Adrenal gland (tissue), 12 donors: ENCODE measurements around the gene SCFD2. TPM values are rescaled to one million over a fixed set of nuclear protein-coding genes. Genes with fewer than 3 reads are reported as not detected.

Source experiments
- DNase-seq, 7 donors: peaks; one replicate each; pipeline ENCODE4 v3.0.0-alpha.2; 2019 to 2020
- H3K27ac ChIP-seq, 5 donors: fragments of 200-600 bp; sonication (generic) in 4 of 5; 1 replicate in 3 of 5; 2 replicates in 2 of 5; pipeline versions ENCODE4 v1.5.1 to v1.8.0; 2016 to 2020; ENCODE audit warnings: mild to moderate bottlenecking in 1 of 5
- H3K27me3 ChIP-seq: fragments of 200-600 bp; 2 replicates; pipeline ENCODE4 v1.8.0; 2021
- H3K36me3 ChIP-seq, 2 donors: fragments of 200-600 bp; replicated peaks in 1 of 2; 1 replicate in 1 of 2; 2 replicates in 1 of 2; pipeline versions ENCODE4 v1.5.1 to v1.8.0; 2018 to 2022
- H3K4me1 ChIP-seq, 2 donors: fragments of 200-600 bp; replicated peaks in 1 of 2; 1 replicate in 1 of 2; 2 replicates in 1 of 2; pipeline versions ENCODE4 v1.5.1 to v1.8.0; 2018 to 2021
- H3K4me3 ChIP-seq, 4 donors: fragments of 200-600 bp; sonication (generic) in 3 of 4; one replicate each; pipeline ENCODE4 v1.5.1; 2016 to 2018
- H3K9me3 ChIP-seq, 3 donors: fragments of 200-600 bp; sonication (generic) in 1 of 3; replicated peaks in 1 of 3; 1 replicate in 2 of 3; 2 replicates in 1 of 3; pipeline versions ENCODE4 v1.5.1 to v1.8.0; 2016 to 2021
- POLR2A ChIP-seq, 2 donors: fragments of 450-650 bp; IDR thresholded peaks; one replicate each; pipeline ENCODE4 v1.6.1; 2017; ENCODE audit warnings: antibody characterized with exemption in 2 of 2, mild to moderate bottlenecking in 2 of 2, moderate library complexity in 1 of 2
- WGBS, 4 donors: extraction: QIAGEN DNeasy Blood & Tissue Kit in 2 of 4; methylation state at CpG; one replicate each; pipeline versions ENCODE4 v1.1.5 to v1.1.7; 2013 to 2017; 5-methylcytosine and 5-hydroxymethylcytosine counted together
- intact Hi-C, 2 donors: fragments of 100-400 bp; cut with DNase I; formaldehyde crosslinking; loops; one replicate each; pipeline versions ENCODE4 v1.14.1 to v1.15.0; 2022 to 2023
- polyA plus RNA-seq, 3 donors: library from polyadenylated mRNA; stranded (reverse); fragments of 200-250 nt in 2 of 3; fragments of 350-450 nt in 1 of 3; fragmentation: Illumina TruSeq in 1 of 3; extraction: RNeasy Lipid Tissue Mini Kit (QIAGEN cat#74804) in 1 of 3; gene quantifications; one replicate each; pipeline ENCODE4 v1.2.3, GENCODE V29; 2013 to 2014
- total RNA-seq, 9 donors: library from RNA; depleted of rRNA in 4 of 9; stranded (reverse); fragments of >200 nt in 4 of 9; fragments of 120-200 nt in 1 of 9; fragmentation: NEBNext Ultra II Directional in 1 of 9; extraction: Animal tissue kit (Norgen Biotek cat#: 25700) in 1 of 9; gene quantifications; one replicate each; pipeline versions ENCODE4 v1.1.0 to v1.2.4, GENCODE V29; 2013 to 2023
- TF ChIP-seq, protein P1 (sequence below), 6 experiments: fragments of 450-650 bp in 4 of 6; fragments of 200-600 bp in 2 of 6; sonication (generic) in 1 of 6; IDR thresholded peaks; 1 replicate in 5 of 6; 2 replicates in 1 of 6; pipeline versions ENCODE4 v1.5.1 to v1.8.0; 2016 to 2021; ENCODE audit warnings: antibody characterized with exemption in 6 of 6, mild to moderate bottlenecking in 2 of 6, moderate library complexity in 1 of 6
- donor health status: healthy with polysubstance abuse.
- donor health status: Bipolar disorder and iron deficiency.
- donor health status: DM: yes; HTN: yes; CAD: no.
- donor health status: DM: no; HTN: no; CAD: no.
- donor health status: DM: no; HTN: no; CAD: no.
- donor health status: DM: yes; HTN: yes; CAD: no.

SCFD2 gene
- total and polyA plus RNA-seq, 12 donors = 5.2 to 34.9 (median 23.4) TPM

DNA sequence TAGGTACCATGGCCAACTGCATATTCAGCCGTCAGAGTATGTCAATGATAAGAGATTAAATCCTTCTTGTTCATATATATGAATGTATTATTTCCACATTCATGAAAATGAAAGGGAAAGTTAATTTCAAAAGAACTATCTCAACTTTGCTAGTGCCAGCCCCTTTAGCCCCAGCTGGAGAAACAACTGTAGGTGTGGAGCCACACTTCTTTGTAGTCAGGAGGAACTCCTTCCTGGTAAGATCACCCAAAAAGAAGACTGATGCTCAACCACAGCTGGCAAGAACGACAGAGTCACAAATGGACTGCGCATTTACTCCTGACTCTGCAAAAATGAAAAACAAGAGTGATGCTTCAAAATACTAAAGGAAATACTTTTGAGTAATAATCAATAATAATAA is 367.4 kb downstream of the SCFD2 start:
- intact Hi-C loops = no loop called here
- H3K4me3 ChIP-seq = no peak overlapping the region
- H3K9me3 ChIP-seq = no peaks in the 10 kb centered on the region
- no peak for TF ChIP-seq POLR2A (IDR thresholded peaks at IDR 0.05)
- TF ChIP-seq, protein P1, sequence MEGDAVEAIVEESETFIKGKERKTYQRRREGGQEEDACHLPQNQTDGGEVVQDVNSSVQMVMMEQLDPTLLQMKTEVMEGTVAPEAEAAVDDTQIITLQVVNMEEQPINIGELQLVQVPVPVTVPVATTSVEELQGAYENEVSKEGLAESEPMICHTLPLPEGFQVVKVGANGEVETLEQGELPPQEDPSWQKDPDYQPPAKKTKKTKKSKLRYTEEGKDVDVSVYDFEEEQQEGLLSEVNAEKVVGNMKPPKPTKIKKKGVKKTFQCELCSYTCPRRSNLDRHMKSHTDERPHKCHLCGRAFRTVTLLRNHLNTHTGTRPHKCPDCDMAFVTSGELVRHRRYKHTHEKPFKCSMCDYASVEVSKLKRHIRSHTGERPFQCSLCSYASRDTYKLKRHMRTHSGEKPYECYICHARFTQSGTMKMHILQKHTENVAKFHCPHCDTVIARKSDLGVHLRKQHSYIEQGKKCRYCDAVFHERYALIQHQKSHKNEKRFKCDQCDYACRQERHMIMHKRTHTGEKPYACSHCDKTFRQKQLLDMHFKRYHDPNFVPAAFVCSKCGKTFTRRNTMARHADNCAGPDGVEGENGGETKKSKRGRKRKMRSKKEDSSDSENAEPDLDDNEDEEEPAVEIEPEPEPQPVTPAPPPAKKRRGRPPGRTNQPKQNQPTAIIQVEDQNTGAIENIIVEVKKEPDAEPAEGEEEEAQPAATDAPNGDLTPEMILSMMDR (IDR thresholded peaks at IDR 0.05) = no peak
- peaks cover 22 to 44% of the 10 kb centered on the region in 2 donors for H3K4me1 ChIP-seq
- no peaks in the 10 kb centered on the region for H3K36me3 ChIP-seq
- DNase-seq = no peak
- peak overlapping the region in 3 of 5 donors; percentile 70 to 93 (median 71) for H3K27ac ChIP-seq
- WGBS, 4 donors = 83 to 90% (median 87%) methylated on average over 3 of the region's 3 CpGs
- H3K27me3 ChIP-seq = no peaks in the 10 kb centered on the region

- no peak for DNase-seq
- H3K4me1 ChIP-seq = peaks cover 22 to 44% of the 10 kb centered on the region in 2 donors
- no peaks in the 10 kb centered on the region for H3K36me3 ChIP-seq
- TF ChIP-seq, protein P1 (IDR thresholded peaks at IDR 0.05) = no peak
- no peak for TF ChIP-seq POLR2A (IDR thresholded peaks at IDR 0.05)
- H3K27me3 ChIP-seq = no peaks in the 10 kb centered on the region
- intact Hi-C loops = no loop called here
- no peak overlapping the region for H3K4me3 ChIP-seq
- 62 to 79% (median 73%) methylated on average over 3 of the region's 3 CpGs for WGBS, 4 donors
- H3K9me3 ChIP-seq = no peaks in the 10 kb centered on the region
- peak overlapping the region; percentile 37 to 93 (median 70) for H3K27ac ChIP-seq
Measured at GRCh38 chr4:52997132-52997416, 368.8 kb downstream of the SCFD2 start.

DNA sequence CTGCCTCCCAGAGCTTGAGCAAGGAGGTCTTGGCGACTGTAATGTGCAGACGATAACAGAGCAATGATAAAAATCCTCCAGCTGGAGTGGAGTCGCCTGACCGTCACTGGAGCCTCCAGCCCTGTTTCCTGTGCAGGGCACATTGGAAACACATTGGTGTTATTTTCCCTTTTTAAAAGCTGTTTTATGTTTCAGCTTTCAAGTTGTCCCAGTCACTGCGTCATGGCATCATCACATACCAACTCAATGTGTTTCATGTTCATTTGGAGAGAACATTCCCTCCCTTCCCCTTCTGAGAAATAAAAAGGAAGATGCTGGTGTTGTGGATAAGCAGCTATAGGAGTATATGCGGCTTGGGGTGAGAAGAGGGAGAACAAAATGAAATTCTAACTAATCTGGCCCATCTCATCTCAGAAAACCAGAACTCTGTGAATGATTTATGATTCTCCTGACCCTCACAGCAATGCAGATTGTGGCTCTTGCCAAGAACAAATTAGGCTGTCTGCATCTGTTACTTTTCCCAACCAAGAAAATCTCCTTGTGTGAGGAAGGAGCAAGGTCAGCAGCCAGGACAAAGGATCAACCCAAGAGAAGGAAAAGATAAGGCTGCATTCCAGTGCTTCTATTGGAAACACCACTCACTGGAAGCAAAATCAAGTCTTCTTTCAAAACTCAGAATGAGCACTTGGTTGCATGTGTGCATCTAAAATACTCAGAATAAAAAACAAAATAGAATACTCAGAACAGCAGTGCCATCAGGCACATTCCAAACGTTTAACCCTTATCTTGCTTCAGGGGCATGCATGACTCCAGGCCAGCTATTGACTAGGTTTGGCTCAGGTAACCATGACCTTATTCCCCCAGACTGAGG is 369.4 kb downstream of the SCFD2 start:
- Histone ChIP-seq H3K36me3 (no peaks in the 10 kb centered on the region), H3K9me3 (no peaks in the 10 kb centered on the region), H3K27ac (peak overlapping the region; percentile 37 to 93 (median 70)), H3K27me3 (no peaks in the 10 kb centered on the region), H3K4me1 (peaks cover 22 to 44% of the 10 kb centered on the region in 2 donors), H3K4me3 (peak overlapping the region in 1 of 4 donors; percentile 28)
- DNase-seq = peak in 6 of 7 donors; percentile 36 to 83 (median 68)
- 18 to 23% (median 20%) methylated on average over 6 to 7 of the region's 7 CpGs for WGBS, 4 donors
- intact Hi-C loops = no loop called here
- TF ChIP-seq POLR2A (IDR thresholded peaks at IDR 0.05) = peak in 1 of 2 donors; percentile 15
- TF ChIP-seq, protein P1 (IDR thresholded peaks at IDR 0.05) = no peak

- peak overlapping the region in 1 of 4 donors; percentile 28 for H3K4me3 ChIP-seq
- peak overlapping the region; percentile 37 to 93 (median 70) for H3K27ac ChIP-seq
- DNase-seq = no peak
- peaks cover 22 to 45% of the 10 kb centered on the region in 2 donors for H3K4me1 ChIP-seq
- no peak for TF ChIP-seq POLR2A (IDR thresholded peaks at IDR 0.05)
- TF ChIP-seq, protein P1 (IDR thresholded peaks at IDR 0.05) = no peak
- 79 to 82% (median 80%) methylated on average over 5 of the region's 5 CpGs for WGBS, 4 donors
- no peaks in the 10 kb centered on the region for H3K36me3 ChIP-seq
- no peaks in the 10 kb centered on the region for H3K27me3 ChIP-seq
- H3K9me3 ChIP-seq = no peaks in the 10 kb centered on the region
- intact Hi-C loops = no loop called here
Measured at GRCh38 chr4:52995360-52996030, 370.4 kb downstream of the SCFD2 start.
